IMR-90 (cell line): ENCODE measurements around the gene LIG1. TPM values are rescaled to one million over a fixed set of nuclear protein-coding genes. Genes with fewer than 3 reads are reported as not detected.
"Not testable (repeated sequence)": the region's sequence is repeated elsewhere in the genome, so short reads cannot be mapped to it uniquely, and the experiment has no call there.

ENCODE experiments used
- ATAC-seq: fragments of 200-7000 bp; cut with Tn5 transposase; 2 replicates; pipeline ENCODE4 v1.9.1; 2020; ENCODE audit warnings: low read depth, mild to moderate bottlenecking, moderate library complexity
- BruUV-seq: library from RNA; stranded (reverse); fragments of 400-500 nt; replicated peaks from 2 replicates; lab custom pipeline; 2021; lab: Mats Ljungman, UMichigan
- CTCF ChIA-PET: fragments of 300-600 bp; formaldehyde crosslinking; extraction: SDS; loops from one replicate; lab custom pipeline; 2021; ENCODE audit warnings: antibody characterized with exemption; lab: Yijun Ruan, JAX
- POLR2A ChIA-PET: fragments of 300-600 bp; sonication (Branson Sonifier 250); formaldehyde crosslinking; loops from one replicate; lab custom pipeline; 2022; ENCODE audit warnings: antibody characterized with exemption; ENCODE audit not compliant: unreplicated experiment; lab: Charles Lee
- DNase-seq: peaks from one replicate; pipeline ENCODE4 v3.0.0; 2013
- H2AFZ ChIP-seq: replicated peaks from 2 replicates; pipeline ENCODE3; 2013; ENCODE audit warnings: low read length, mild to moderate bottlenecking; ENCODE audit not compliant: poor library complexity
- H2AK5ac ChIP-seq: 2 replicates; pipeline ENCODE4 v1.6.1; 2013; ENCODE audit warnings: low read depth, low read length, inconsistent platforms
- H2AK9ac ChIP-seq: replicated peaks from 2 replicates; pipeline ENCODE3; 2013; ENCODE audit warnings: mild to moderate bottlenecking, low read depth, low read length, moderate library complexity; ENCODE audit not compliant: poor library complexity
- H2BK120ac ChIP-seq: 2 replicates; pipeline ENCODE4 v1.6.1; 2013; ENCODE audit warnings: low read depth, low read length, inconsistent platforms
- H2BK15ac ChIP-seq: 3 replicates; pipeline ENCODE4 v1.6.1; 2013; ENCODE audit warnings: low read depth, low read length, inconsistent platforms
- H2BK20ac ChIP-seq: 2 replicates; pipeline ENCODE4 v1.6.1; 2013; ENCODE audit warnings: low read depth, mild to moderate bottlenecking, inconsistent platforms, low read length, moderate library complexity
- H2BK5ac ChIP-seq: 2 replicates; pipeline ENCODE4 v1.6.1; 2013; ENCODE audit warnings: mild to moderate bottlenecking, low read depth, low read length, inconsistent platforms; ENCODE audit not compliant: poor library complexity, severe bottlenecking
- H3K14ac ChIP-seq: replicated peaks from 2 replicates; pipeline ENCODE4 v1.6.1; 2013; ENCODE audit warnings: low read depth, low read length, inconsistent platforms
- H3K18ac ChIP-seq: 2 replicates; pipeline ENCODE4 v1.6.1; 2013; ENCODE audit warnings: low read depth, low read length, control low read depth
- H3K23ac ChIP-seq: 2 replicates; pipeline ENCODE4 v1.6.1; 2013; ENCODE audit warnings: low read depth, low read length, inconsistent platforms
- H3K27ac ChIP-seq: 2 replicates; pipeline ENCODE4 v1.5.1; 2013; ENCODE audit warnings: mild to moderate bottlenecking, control low read depth, low read length; ENCODE audit not compliant: insufficient read depth
- H3K27me3 ChIP-seq: 2 replicates; pipeline ENCODE4 v1.6.1; 2013; ENCODE audit warnings: low read length; ENCODE audit not compliant: control insufficient read depth, insufficient read depth
- H3K36me3 ChIP-seq: 2 replicates; pipeline ENCODE4 v1.6.1; 2013; ENCODE audit warnings: low read length, mixed read lengths; ENCODE audit not compliant: control insufficient read depth, insufficient read depth
- H3K4ac ChIP-seq: 2 replicates; pipeline ENCODE4 v1.6.1; 2013; ENCODE audit warnings: low read depth, low read length, inconsistent platforms
- H3K4me1 ChIP-seq: 2 replicates; pipeline ENCODE4 v1.6.1; 2013; ENCODE audit warnings: low read length, mixed read lengths; ENCODE audit not compliant: control insufficient read depth, insufficient read depth
- H3K4me2 ChIP-seq: 2 replicates; pipeline ENCODE4 v1.6.1; 2013; ENCODE audit warnings: low read depth, mild to moderate bottlenecking, control low read depth, low read length, moderate library complexity
- H3K4me3 ChIP-seq: 2 replicates; pipeline ENCODE4 v1.5.1; 2013; ENCODE audit warnings: low read depth, mild to moderate bottlenecking, control low read depth, low read length, moderate library complexity; ENCODE audit not compliant: insufficient read depth
- H3K56ac ChIP-seq: 2 replicates; pipeline ENCODE4 v1.6.1; 2013; ENCODE audit warnings: low read length, inconsistent platforms; ENCODE audit not compliant: insufficient read depth; ENCODE audit errors: extremely low read depth
- H3K79me1 ChIP-seq, 2 experiments: 2 replicates each; pipeline ENCODE4 v1.6.1; 2013; ENCODE audit warnings: low read length in 2 of 2, inconsistent platforms in 1 of 2, low read depth in 1 of 2
- H3K9ac ChIP-seq: 2 replicates; pipeline ENCODE4 v1.6.1; 2013; ENCODE audit warnings: low read depth, low read length, control low read depth
- H3K9me1 ChIP-seq: 2 replicates; pipeline ENCODE4 v1.6.1; 2013; ENCODE audit warnings: low read length, inconsistent platforms; ENCODE audit not compliant: insufficient read depth
- H3K9me3 ChIP-seq: 2 replicates; pipeline ENCODE4 v1.6.1; 2013; ENCODE audit warnings: low read length; ENCODE audit not compliant: control insufficient read depth, insufficient read depth
- H4K20me1 ChIP-seq: 2 replicates; pipeline ENCODE4 v1.6.1; 2013; ENCODE audit warnings: low read length, inconsistent platforms; ENCODE audit not compliant: insufficient read depth
- H4K5ac ChIP-seq: 2 replicates; pipeline ENCODE4 v1.6.1; 2013; ENCODE audit warnings: mild to moderate bottlenecking, low read depth, low read length, control low read depth
- H4K8ac ChIP-seq, 2 experiments: 2 replicates each; pipeline ENCODE4 v1.6.1; 2013; ENCODE audit warnings: low read depth in 2 of 2, low read length in 2 of 2, control low read depth in 1 of 2, inconsistent platforms in 1 of 2
- H4K91ac ChIP-seq: 2 replicates; pipeline ENCODE4 v1.6.1; 2013; ENCODE audit warnings: low read depth, low read length, inconsistent platforms; ENCODE audit not compliant: insufficient read depth
- BHLHE40 ChIP-seq: fragments of 150-350 bp; IDR thresholded peaks from 2 replicates; pipeline ENCODE4 v1.6.1; 2016; ENCODE audit warnings: mild to moderate bottlenecking, low read depth, low read length
- FOS ChIP-seq: fragments of 150-350 bp; IDR thresholded peaks from 2 replicates; pipeline ENCODE4 v1.6.1; 2016; ENCODE audit warnings: low read depth, low read length
- WGBS, 2 experiments: methylation state at CpG; one replicate each; pipeline versions ENCODE4 v1.1.5 to v1.1.7; 2013; ENCODE audit warnings: missing lambda C conversion rate in 2 of 2; ENCODE audit not compliant: insufficient read length in 1 of 2; ENCODE audit errors: extremely low coverage in 2 of 2; 5-methylcytosine and 5-hydroxymethylcytosine counted together
- dilution Hi-C: fragments of 300-500 bp; cut with HindIII; formaldehyde crosslinking; loops from one replicate; pipeline ENCODE4 v1.14.3; 2018; ENCODE audit warnings: low sequenced_read_pairs; ENCODE audit not compliant: unreplicated experiment
- in situ Hi-C: fragments of 300-500 bp; cut with MboI; formaldehyde crosslinking; loops from 3 replicates; pipeline ENCODE4 v1.14.3; 2019; ENCODE audit warnings: low sequenced_read_pairs, inconsistent platforms, mixed read lengths
- intact Hi-C: fragments of 100-400 bp; cut with micrococcal nuclease; formaldehyde crosslinking; loops from 2 replicates; pipeline ENCODE4 v1.10.0; 2022
- polyA plus RNA-seq, 3 experiments: library from polyadenylated mRNA; depleted of rRNA; stranded (reverse); fragments of >200 nt; gene quantifications; 2 replicates each; pipeline ENCODE4 v1.2.3, GENCODE V29; 2012; ENCODE audit warnings: low replicate concordance in 1 of 3
- total RNA-seq: library from RNA; depleted of rRNA; stranded (reverse); fragments of >200 nt; gene quantifications from 2 replicates; pipeline ENCODE4 v1.2.3, GENCODE V29; 2012

Gene LIG1
- total and polyA plus RNA-seq, 2 of the 4 experiments (the other 2 are of a cell fraction) = 24.9 to 34.0 TPM

GRCh38 chr19:48091111-48091718 is 78.9 kb downstream of the LIG1 start:
- H4K20me1 ChIP-seq, H3K4me3 ChIP-seq, in situ Hi-C loops, H3K4me1 ChIP-seq, dilution Hi-C loops, H4K5ac ChIP-seq, H4K8ac ChIP-seq, H3K23ac ChIP-seq, H3K9me1 ChIP-seq, H2AK9ac ChIP-seq, H3K27ac ChIP-seq, H2BK5ac ChIP-seq, H2BK15ac ChIP-seq, H3K9ac ChIP-seq, H3K36me3 ChIP-seq, H3K18ac ChIP-seq, H2BK120ac ChIP-seq, BruUV-seq, intact Hi-C loops, H3K14ac ChIP-seq, H3K79me1 ChIP-seq, H3K4me2 ChIP-seq, H3K56ac ChIP-seq, H3K27me3 ChIP-seq, H2AK5ac ChIP-seq, H4K91ac ChIP-seq, H2BK20ac ChIP-seq, H2AFZ ChIP-seq: not testable (repeated sequence)
- Histone ChIP-seq H3K9me3 (peaks cover 11% of the 10 kb centered on the region; the same call in 1 of the 2 replicates), H3K4ac (peak overlapping the region; percentile 39; the same call in 1 of the 2 replicates)
- ATAC-seq (peak; percentile 89), DNase-seq (peak; percentile 96)
- ChIA-PET CTCF (interaction anchor here (0.5 to 0.9 kb wide), 4 partner anchors 10 to 1565 kb away, joined by 3 to 7 read pairs (median 4); no protein-coding TSS in a partner anchor), POLR2A (interaction anchor here (0.6 kb wide), 1 partner anchor 232 kb away, joined by 5 read pairs; no protein-coding TSS in a partner anchor)
- TF ChIP-seq BHLHE40 (peak; percentile 93), FOS (peak; percentile 55)
- 0% methylated on average over 1 of the region's 13 CpGs; no CpG with 5 or more reads in 1 of the 2 experiments for WGBS, 2 experiments
